HCT116 (cell line): Measurements from ENCODE around the gene TIMM44. TPM values are rescaled to one million over a fixed set of nuclear protein-coding genes. Genes with fewer than 3 reads are reported as not detected.

Experiments used
- ATAC-seq: fragments of 200-7000 bp; cut with Tn5 transposase; 2 replicates; pipeline ENCODE4 v1.9.1; 2020; ENCODE audit warnings: mild to moderate bottlenecking, moderate library complexity
- BruUV-seq: library from RNA; stranded (reverse); fragments of 400-500 nt; replicated peaks from 2 replicates; lab custom pipeline; 2021; lab: Mats Ljungman, UMichigan
- CTCF ChIA-PET: fragments of 300-600 bp; sonication (Branson Sonifier 250); formaldehyde crosslinking; loops from one replicate; lab custom pipeline; 2021; ENCODE audit warnings: antibody characterized with exemption; lab: Charles Lee
- POLR2A ChIA-PET: fragments of 300-600, 350-600 bp; sonication (Branson Sonifier 250); formaldehyde crosslinking; loops from one replicate; lab custom pipeline; 2021; ENCODE audit warnings: antibody characterized with exemption; lab: Charles Lee
- RAD21 ChIA-PET, 2 experiments: fragments of 300-600 bp; sonication (Branson Sonifier 250); formaldehyde crosslinking; loops; one replicate each; lab custom pipeline; 2023; ENCODE audit warnings: low total read pairs in 2 of 2; ENCODE audit not compliant: uncharacterized antibody in 2 of 2, unreplicated experiment in 2 of 2, low non-redundant PET in 1 of 2; lab: Charles Lee
- DNase-seq: peaks from one replicate; pipeline ENCODE4 v3.0.0-alpha.2; 2010; ENCODE audit warnings: low read depth, low spot score
- H2AFZ ChIP-seq: fragments of 200-600 bp; shearing (Covaris generic), sonication (generic); 2 replicates; pipeline ENCODE4 v1.6.1; 2017; ENCODE audit warnings: low read depth, mixed run types, mixed read lengths, antibody characterized with exemption, low read length; ENCODE audit not compliant: poor library complexity, severe bottlenecking
- H3K27ac ChIP-seq: 2 replicates; pipeline ENCODE4 v1.5.1; 2012; ENCODE audit warnings: low read depth, low read length
- H3K27me3 ChIP-seq: fragments of 200-600 bp; sonication (generic); 2 replicates; pipeline ENCODE4 v1.6.1; 2016; ENCODE audit warnings: mixed run types, low read length, mixed read lengths; ENCODE audit not compliant: insufficient read depth
- H3K36me3 ChIP-seq, 2 experiments: fragments of 200-500 bp in 1 of 2; fragments of 200-600 bp in 1 of 2; sonication (Bioruptor generic) in 1 of 2; sonication (generic) in 1 of 2; 2 replicates each; pipeline versions ENCODE4 v1.5.1 to v1.6.1; 2014 to 2016; ENCODE audit warnings: low read length in 2 of 2, inconsistent platforms in 1 of 2, mixed read lengths in 1 of 2, mixed run types in 1 of 2; ENCODE audit not compliant: insufficient read depth in 2 of 2, control insufficient read depth in 1 of 2
- H3K4me1 ChIP-seq, 2 experiments: fragments of 200-600 bp in 1 of 2; sonication (generic) in 1 of 2; 2 replicates each; pipeline versions ENCODE4 v1.5.1 to v1.6.1; 2012 to 2017; ENCODE audit warnings: low read length in 2 of 2, inconsistent platforms in 1 of 2, mild to moderate bottlenecking in 1 of 2, mixed read lengths in 1 of 2, mixed run types in 1 of 2, moderate library complexity in 1 of 2; ENCODE audit not compliant: insufficient read depth in 2 of 2, control insufficient read depth in 1 of 2
- H3K4me2 ChIP-seq: fragments of 200-600 bp; sonication (generic); 2 replicates; pipeline ENCODE4 v1.6.1; 2017; ENCODE audit warnings: mixed run types, low read length, mixed read lengths
- H3K4me3 ChIP-seq, 2 experiments: fragments of 200-600 bp in 1 of 2; sonication (generic) in 1 of 2; replicated peaks in 1 of 2; 2 replicates each; pipeline ENCODE4 v1.5.1; 2011 to 2016; ENCODE audit warnings: low read length in 2 of 2, control low read depth in 1 of 2, low read depth in 1 of 2, mild to moderate bottlenecking in 1 of 2, mixed read lengths in 1 of 2, mixed run types in 1 of 2
- H3K79me2 ChIP-seq: fragments of 200-600 bp; sonication (generic); 2 replicates; pipeline ENCODE4 v1.6.1; 2017; ENCODE audit warnings: mild to moderate bottlenecking, mixed run types, low read length, moderate library complexity, mixed read lengths; ENCODE audit not compliant: insufficient read depth
- H3K9ac ChIP-seq: fragments of 200-600 bp; sonication (generic); 2 replicates; pipeline ENCODE4 v1.6.1; 2016; ENCODE audit warnings: low read length, mixed read lengths
- H3K9me2 ChIP-seq: fragments of 200-600 bp; sonication (generic), shearing (Covaris generic); 2 replicates; pipeline ENCODE4 v1.6.1; 2017; ENCODE audit warnings: mixed run types, mild to moderate bottlenecking, moderate library complexity; ENCODE audit not compliant: insufficient read depth
- H3K9me3 ChIP-seq, 2 experiments: fragments of 200-500 bp in 1 of 2; fragments of 200-600 bp in 1 of 2; sonication (Bioruptor generic) in 1 of 2; sonication (generic) in 1 of 2; 2 replicates each; pipeline ENCODE4 v1.6.1; 2014 to 2017; ENCODE audit warnings: low read length in 2 of 2, mixed read lengths in 2 of 2, inconsistent platforms in 1 of 2, low read depth in 1 of 2, mild to moderate bottlenecking in 1 of 2, mixed run types in 1 of 2, moderate library complexity in 1 of 2; ENCODE audit not compliant: control insufficient read depth in 1 of 2, insufficient read depth in 1 of 2
- H4K20me1 ChIP-seq: fragments of 200-600 bp; sonication (generic), shearing (Covaris generic); 2 replicates; pipeline ENCODE4 v1.6.1; 2017; ENCODE audit warnings: mixed run types, mild to moderate bottlenecking, moderate library complexity; ENCODE audit not compliant: insufficient read depth
- ATF3 ChIP-seq: IDR thresholded peaks from 2 replicates; pipeline ENCODE4 v1.6.1; 2012
- CBX3 ChIP-seq: IDR thresholded peaks from 2 replicates; pipeline ENCODE4 v1.6.1; 2012; ENCODE audit warnings: low read depth
- CEBPB ChIP-seq: IDR thresholded peaks from 2 replicates; pipeline ENCODE4 v1.6.1; 2012; ENCODE audit warnings: low read depth
- FOSL1 ChIP-seq: IDR thresholded peaks from 2 replicates; pipeline ENCODE4 v1.6.1; 2012; ENCODE audit warnings: low read depth
- JUND ChIP-seq: IDR thresholded peaks from 2 replicates; pipeline ENCODE4 v1.6.1; 2012
- POLR2A ChIP-seq: IDR thresholded peaks from 2 replicates; pipeline ENCODE4 v1.7.0; 2011; ENCODE audit warnings: borderline replicate concordance; ENCODE audit not compliant: insufficient read depth, insufficient read length; ENCODE audit errors: extremely low read depth
- RAD21 ChIP-seq: IDR thresholded peaks from 2 replicates; pipeline ENCODE4 v1.6.1; 2012; ENCODE audit warnings: low read depth, mild to moderate bottlenecking
- REST ChIP-seq: IDR thresholded peaks from 2 replicates; pipeline ENCODE4 v1.6.1; 2012; ENCODE audit warnings: low read depth
- SIN3A ChIP-seq: IDR thresholded peaks from 2 replicates; pipeline ENCODE4 v1.6.1; 2012; ENCODE audit warnings: low read depth
- SP1 ChIP-seq: IDR thresholded peaks from 2 replicates; pipeline ENCODE4 v1.6.1; 2012; ENCODE audit warnings: low read depth
- SRF ChIP-seq: IDR thresholded peaks from 2 replicates; pipeline ENCODE4 v1.6.1; 2012; ENCODE audit warnings: low read depth
- YY1 ChIP-seq: IDR thresholded peaks from 2 replicates; pipeline ENCODE4 v1.6.1; 2011; ENCODE audit warnings: low read length, low read depth, moderate library complexity, mild to moderate bottlenecking; ENCODE audit not compliant: insufficient replicate concordance; ENCODE audit errors: extremely low read depth
- ZFX ChIP-seq: fragments of 450-650 bp; IDR thresholded peaks from 2 replicates; pipeline ENCODE4 v1.6.1; 2017
- intact Hi-C: fragments of 100-400 bp; cut with micrococcal nuclease; formaldehyde crosslinking; loops from 2 replicates; pipeline ENCODE4 v1.10.0; 2022
- total RNA-seq: library from RNA; stranded (reverse); gene quantifications from one replicate; pipeline ENCODE4 v1.2.1, GENCODE V29; 2021; ENCODE audit not compliant: unreplicated experiment
- TF ChIP-seq, protein P1 (sequence below), 3 experiments: fragments of 200-600 bp in 1 of 3; sonication (generic) in 1 of 3; IDR thresholded peaks in 2 of 3; conservative IDR thresholded peaks in 1 of 3; 2 replicates each; pipeline ENCODE4 v1.5.1; 2012 to 2017; ENCODE audit warnings: low read depth in 2 of 3, low read length in 2 of 3, antibody characterized with exemption in 1 of 3, borderline replicate concordance in 1 of 3, control low read depth in 1 of 3, mild to moderate bottlenecking in 1 of 3, mixed read lengths in 1 of 3, mixed run types in 1 of 3, moderate library complexity in 1 of 3; ENCODE audit not compliant: insufficient read depth in 1 of 3

TIMM44 gene
- total RNA-seq, 1 experiment from 2014 or later = 136 TPM

DNA sequence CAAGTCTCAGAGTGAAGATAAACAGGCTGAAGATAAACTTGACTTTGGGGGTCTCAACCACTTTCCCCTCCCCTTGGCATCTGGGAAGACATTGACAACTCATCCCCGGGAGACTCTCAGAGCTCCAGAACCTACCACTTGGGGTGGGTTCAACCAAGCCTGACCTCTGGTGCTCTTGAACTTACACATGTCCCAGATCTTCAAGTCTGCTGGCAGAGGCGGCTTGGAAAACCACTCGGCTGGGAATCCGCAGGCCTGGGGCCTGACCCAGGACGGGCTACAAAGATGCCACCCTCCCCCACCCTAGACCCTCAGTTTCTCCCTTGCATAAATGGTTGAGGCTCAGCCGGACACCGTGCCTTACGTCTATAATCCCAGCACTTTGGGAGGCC, 54.6 kb downstream of the TIMM44 start:
- Histone ChIP-seq H4K20me1 (no peaks in the 10 kb centered on the region), H3K9me2 (no peaks in the 10 kb centered on the region), H3K4me1 (peaks cover 13 to 42% of the 10 kb centered on the region in 2 experiments; a peak in 3 of 4 replicates), H3K4me2 (peak overlapping the region; percentile 95), H3K4me3 (peak overlapping the region; percentile 81 to 94), H3K79me2 (peaks cover 37% of the 10 kb centered on the region), H3K9ac (peak overlapping the region; percentile 97), H3K27me3 (no peaks in the 10 kb centered on the region), H3K9me3 (no peaks in the 10 kb centered on the region), H3K27ac (peak overlapping the region; percentile 76), H2AFZ (no peak overlapping the region), H3K36me3 (no peaks in the 10 kb centered on the region)
- TSS peak; percentile 83 for BruUV-seq
- TF ChIP-seq SIN3A (no peak), ZFX (peak; percentile 50; the same call in 1 of the 2 replicates)
- ChIA-PET CTCF (interaction anchor here (1.8 to 4.0 kb wide), 2 partner anchors 13 to 20 kb away, joined by 4 to 14 read pairs; no protein-coding TSS in a partner anchor), RAD21 (no interaction called here), POLR2A (interaction anchor here (1.0 to 3.0 kb wide), 5 partner anchors 11 to 31 kb away, joined by 3 to 10 read pairs (median 4); partner anchors contain the start of genes MAP2K7 and SNAPC2)
- DNase-seq = no peak
- intact Hi-C loops = loop anchor here (2.0 kb wide), 1 partner anchor 14 kb away; the partner anchor contains the start of gene MAP2K7
- ATAC-seq = no peak

DNA sequence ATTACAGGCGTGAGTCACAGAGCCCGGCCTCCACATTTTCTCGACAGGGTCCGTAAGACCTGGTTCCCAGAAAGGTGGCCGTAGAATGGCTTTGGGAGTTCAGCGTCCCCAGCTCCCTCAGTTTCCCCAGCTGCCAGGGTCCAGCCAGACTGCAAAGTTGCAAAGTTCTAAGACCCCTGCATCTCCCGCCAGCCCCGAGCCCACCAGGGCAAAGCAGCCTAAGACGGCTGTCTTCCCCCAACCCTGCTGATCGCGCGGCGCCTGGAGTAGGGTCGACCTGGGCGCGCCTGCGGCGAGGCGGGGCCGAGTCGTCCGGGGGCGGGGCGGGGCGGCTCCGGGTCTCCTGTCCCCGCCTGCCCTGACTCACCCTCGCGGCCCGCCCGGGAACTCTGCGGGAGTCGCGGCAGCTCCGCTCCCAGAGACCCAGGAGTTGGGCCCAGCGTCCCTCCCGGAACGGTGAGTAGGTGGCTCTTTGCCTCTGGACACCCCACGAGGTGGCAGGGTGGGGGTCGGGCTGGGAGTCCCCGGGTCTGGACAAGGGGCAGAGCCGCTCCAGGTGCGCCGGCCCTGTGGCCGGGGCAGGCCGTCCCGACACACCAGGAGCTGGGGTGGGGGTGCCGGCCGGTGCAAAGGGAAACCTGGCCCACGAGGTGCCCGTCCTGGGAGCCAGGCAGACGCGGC, 55.2 kb downstream of the TIMM44 start, which contains the start of gene LRRC8E:
Gene LRRC8E (plus strand): TSS at position 366 of the 681 bp plus-strand sequence. CDS start 7,094 bp downstream, outside the sequence.
- ATAC-seq (peak; percentile 98), DNase-seq (no peak)
- no TSS peak for BruUV-seq
- Histone ChIP-seq H3K4me2 (peak within 1 kb of the TSS; percentile 95), H3K9me2 (no peaks in the 10 kb centered on the region), H3K27ac (peak within 1 kb of the TSS; percentile 76), H3K4me1 (peaks cover 13 to 42% of the 10 kb centered on the region in 2 experiments; a peak in 3 of 4 replicates), H4K20me1 (no peaks in the 10 kb centered on the region), H3K36me3 (no peaks in the 10 kb centered on the region), H2AFZ (no peak within 1 kb of the TSS), H3K79me2 (peaks cover 36% of the 10 kb centered on the region), H3K9me3 (no peaks in the 10 kb centered on the region), H3K27me3 (no peaks in the 10 kb centered on the region), H3K9ac (peak within 1 kb of the TSS; percentile 97), H3K4me3 (peak within 1 kb of the TSS; percentile 81 to 94)
- ChIA-PET RAD21 (no interaction called here), CTCF (interaction anchor here (0.9 to 4.0 kb wide), 3 partner anchors 13 to 19 kb away, joined by 4 to 14 read pairs (median 6); partner anchors contain the start of gene MAP2K7), POLR2A (interaction anchor here (1.0 to 3.0 kb wide), 5 partner anchors 12 to 32 kb away, joined by 3 to 10 read pairs (median 4); partner anchors contain the start of genes MAP2K7 and SNAPC2)
- intact Hi-C loops = loop anchor here (2.0 kb wide), 1 partner anchor 15 kb away; the partner anchor contains the start of gene MAP2K7
- TF ChIP-seq, protein P1, sequence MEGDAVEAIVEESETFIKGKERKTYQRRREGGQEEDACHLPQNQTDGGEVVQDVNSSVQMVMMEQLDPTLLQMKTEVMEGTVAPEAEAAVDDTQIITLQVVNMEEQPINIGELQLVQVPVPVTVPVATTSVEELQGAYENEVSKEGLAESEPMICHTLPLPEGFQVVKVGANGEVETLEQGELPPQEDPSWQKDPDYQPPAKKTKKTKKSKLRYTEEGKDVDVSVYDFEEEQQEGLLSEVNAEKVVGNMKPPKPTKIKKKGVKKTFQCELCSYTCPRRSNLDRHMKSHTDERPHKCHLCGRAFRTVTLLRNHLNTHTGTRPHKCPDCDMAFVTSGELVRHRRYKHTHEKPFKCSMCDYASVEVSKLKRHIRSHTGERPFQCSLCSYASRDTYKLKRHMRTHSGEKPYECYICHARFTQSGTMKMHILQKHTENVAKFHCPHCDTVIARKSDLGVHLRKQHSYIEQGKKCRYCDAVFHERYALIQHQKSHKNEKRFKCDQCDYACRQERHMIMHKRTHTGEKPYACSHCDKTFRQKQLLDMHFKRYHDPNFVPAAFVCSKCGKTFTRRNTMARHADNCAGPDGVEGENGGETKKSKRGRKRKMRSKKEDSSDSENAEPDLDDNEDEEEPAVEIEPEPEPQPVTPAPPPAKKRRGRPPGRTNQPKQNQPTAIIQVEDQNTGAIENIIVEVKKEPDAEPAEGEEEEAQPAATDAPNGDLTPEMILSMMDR (IDR thresholded peaks at IDR 0.05 in 2 of 3, conservative IDR thresholded peaks at IDR 0.05 in 1 of 3; ENCODE audit: borderline replicate concordance in 1 of 3, insufficient read depth in 1 of 3, low read depth in 2 of 3, low read length in 2 of 3) = no peak
- TF ChIP-seq SRF = no peak
- TF ChIP-seq REST = no peak
- TF ChIP-seq SIN3A = no peak; the same call in 1 of the 2 replicates
- no peak for TF ChIP-seq RAD21
- no peak for TF ChIP-seq SP1
- no peak for TF ChIP-seq POLR2A
- no peak for TF ChIP-seq FOSL1
- TF ChIP-seq ATF3 = no peak
- no peak for TF ChIP-seq CEBPB
- TF ChIP-seq YY1 = no peak
- TF ChIP-seq CBX3 = no peak
- TF ChIP-seq JUND = no peak
